Measurements from ENCODE around the gene CYP3A4. TPM values are rescaled to one million over a fixed set of nuclear protein-coding genes. Genes with fewer than 3 reads are reported as not detected.
"Not testable (repeated sequence)": the region's sequence is repeated elsewhere in the genome, so short reads cannot be mapped to it uniquely, and the experiment has no call there.

Gene CYP3A4
- total and polyA plus RNA-seq, 4 experiments from 2014 or later: not detected

- Mint-ChIP-seq H3K27me3 (peaks cover 4 to 5% of the 10 kb centered on the region in 2 donors), H3K27ac (no peak overlapping the region), H3K9me3 (peaks cover 0 to 2% (median 0%) of the 10 kb centered on the region in 8 donors), H3K4me3 (no peak overlapping the region), H3K4me1 (peaks cover 0 to 1% (median 0%) of the 10 kb centered on the region in 4 donors), H3K36me3 (no peaks in the 10 kb centered on the region)
- DNase-seq: no peak
- Histone ChIP-seq H3K27me3 (ENCODE audit: insufficient read depth, low read length) (no peaks in the 10 kb centered on the region), H3K27ac (ENCODE audit: low read depth, low read length) (no peak overlapping the region), H3K9me3 (ENCODE audit: control insufficient read depth in 1 of 2, low read length in 2 of 2) (no peaks in the 10 kb centered on the region), H3K4me3 (ENCODE audit: low read length in 2 of 2) (no peak overlapping the region), H3K4me1 (ENCODE audit: insufficient read depth, low read length) (no peaks in the 10 kb centered on the region), H3K36me3 (ENCODE audit: insufficient read depth, low read length) (no peaks in the 10 kb centered on the region)
- CTCF ChIA-PET (ENCODE audit: partially characterized antibody): no interaction called here
- POLR2A ChIA-PET (ENCODE audit: partially characterized antibody): no interaction called here
- intact Hi-C loops (cut with micrococcal nuclease): no loop called here
These were observed 7.8 kb upstream of the CYP3A4 start for GRCh38 chr7:99791667-99792369.

GRCh38 chr7:99791021-99791420 is 7.0 kb upstream of the CYP3A4 start:
- H3K36me3 Mint-ChIP-seq: no peaks in the 10 kb centered on the region
- CTCF ChIA-PET (ENCODE audit: partially characterized antibody): no interaction called here

GRCh38 chr7:99790407-99790806 is 6.4 kb upstream of the CYP3A4 start:
- Mint-ChIP-seq H3K4me1 (peaks cover 0 to 1% (median 0%) of the 10 kb centered on the region in 4 donors), H3K4me3 (no peak overlapping the region), H3K9me3 (no peaks in the 10 kb centered on the region), H3K36me3 (no peaks in the 10 kb centered on the region), H3K27ac (no peak overlapping the region), H3K27me3 (peaks cover 2 to 3% of the 10 kb centered on the region in 2 donors)
- ChIA-PET POLR2A (ENCODE audit: partially characterized antibody) (no interaction called here), CTCF (ENCODE audit: partially characterized antibody) (no interaction called here)
- Histone ChIP-seq H3K27ac (ENCODE audit: low read depth, low read length) (no peak overlapping the region), H3K27me3 (ENCODE audit: insufficient read depth, low read length) (no peaks in the 10 kb centered on the region), H3K4me3 (ENCODE audit: low read length in 2 of 2) (no peak overlapping the region), H3K4me1 (ENCODE audit: insufficient read depth, low read length) (no peaks in the 10 kb centered on the region), H3K36me3 (ENCODE audit: insufficient read depth, low read length) (no peaks in the 10 kb centered on the region), H3K9me3 (ENCODE audit: control insufficient read depth in 1 of 2, low read length in 2 of 2) (no peaks in the 10 kb centered on the region)
- no peak for DNase-seq
- intact Hi-C loops (cut with micrococcal nuclease): no loop called here

More at GRCh38 chr7:99791021-99791420, 7.0 kb upstream of the CYP3A4 start:
- Mint-ChIP-seq H3K4me3 (no peak overlapping the region), H3K9me3 (peaks cover 0 to 2% (median 0%) of the 10 kb centered on the region in 8 donors), H3K4me1 (peaks cover 0 to 1% (median 0%) of the 10 kb centered on the region in 4 donors), H3K27ac (no peak overlapping the region), H3K27me3 (peaks cover 4 to 5% of the 10 kb centered on the region in 2 donors)
- POLR2A ChIA-PET (ENCODE audit: partially characterized antibody): no interaction called here
- Histone ChIP-seq H3K27ac (ENCODE audit: low read depth, low read length) (no peak overlapping the region), H3K4me3 (ENCODE audit: low read length in 2 of 2) (no peak overlapping the region), H3K27me3 (ENCODE audit: insufficient read depth, low read length) (no peaks in the 10 kb centered on the region), H3K36me3 (ENCODE audit: insufficient read depth, low read length) (no peaks in the 10 kb centered on the region), H3K9me3 (ENCODE audit: control insufficient read depth in 1 of 2, low read length in 2 of 2) (no peaks in the 10 kb centered on the region), H3K4me1 (ENCODE audit: insufficient read depth, low read length) (no peaks in the 10 kb centered on the region)
- intact Hi-C loops (cut with micrococcal nuclease): no loop called here
- no peak for DNase-seq

GRCh38 chr7:99789441-99790070 is 5.6 kb upstream of the CYP3A4 start:
- no peaks in the 10 kb centered on the region for H3K4me1 ChIP-seq (ENCODE audit: insufficient read depth, low read length)
- H3K9me3 ChIP-seq (ENCODE audit: control insufficient read depth in 1 of 2, low read length in 2 of 2): no peaks in the 10 kb centered on the region
- no peak overlapping the region for H3K27ac ChIP-seq (ENCODE audit: low read depth, low read length)
- DNase-seq: no peak
- Mint-ChIP-seq H3K4me3 (no peak overlapping the region), H3K9me3 (no peaks in the 10 kb centered on the region), H3K36me3 (no peaks in the 10 kb centered on the region), H3K27ac (no peak overlapping the region), H3K27me3 (peaks cover 2% of the 10 kb centered on the region in 2 donors), H3K4me1 (peaks cover 0 to 1% (median 0%) of the 10 kb centered on the region in 4 donors)
- CTCF ChIA-PET (ENCODE audit: partially characterized antibody): no interaction called here
- H3K4me3 ChIP-seq (ENCODE audit: low read length in 2 of 2): no peak overlapping the region
- no peaks in the 10 kb centered on the region for H3K36me3 ChIP-seq (ENCODE audit: insufficient read depth, low read length)
- H3K27me3 ChIP-seq (ENCODE audit: insufficient read depth, low read length): no peaks in the 10 kb centered on the region
- intact Hi-C loops (cut with micrococcal nuclease): no loop called here
- POLR2A ChIA-PET (ENCODE audit: partially characterized antibody): no interaction called here

GRCh38 chr7:99788554-99788953 is 4.6 kb upstream of the CYP3A4 start:
- no peak for DNase-seq
- H3K4me1 Mint-ChIP-seq: peaks cover 0 to 1% (median 0%) of the 10 kb centered on the region in 4 donors
- Histone ChIP-seq H3K27me3 (ENCODE audit: insufficient read depth, low read length) (no peaks in the 10 kb centered on the region), H3K4me3 (ENCODE audit: low read length in 2 of 2) (no peak overlapping the region), H3K9me3 (ENCODE audit: control insufficient read depth in 1 of 2, low read length in 2 of 2) (no peaks in the 10 kb centered on the region), H3K4me1 (ENCODE audit: insufficient read depth, low read length) (no peaks in the 10 kb centered on the region), H3K36me3 (ENCODE audit: insufficient read depth, low read length) (no peaks in the 10 kb centered on the region), H3K27ac (ENCODE audit: low read depth, low read length) (no peak overlapping the region)
- H3K4me3 Mint-ChIP-seq: no peak overlapping the region
- peaks cover 0 to 2% (median 0%) of the 10 kb centered on the region in 8 donors for H3K9me3 Mint-ChIP-seq
- H3K27me3 Mint-ChIP-seq: peaks cover 0 to 9% of the 10 kb centered on the region in 2 donors
- H3K27ac Mint-ChIP-seq: no peak overlapping the region
- no peaks in the 10 kb centered on the region for H3K36me3 Mint-ChIP-seq
- CTCF ChIA-PET (ENCODE audit: partially characterized antibody): no interaction called here
- POLR2A ChIA-PET (ENCODE audit: partially characterized antibody): no interaction called here
- intact Hi-C loops (cut with micrococcal nuclease): no loop called here

GRCh38 chr7:99786726-99787335 is 2.8 kb upstream of the CYP3A4 start:
- DNase-seq: no peak

GRCh38 chr7:99785654-99786053 is 1.7 kb upstream of the CYP3A4 start:
- H3K36me3 Mint-ChIP-seq; POLR2A ChIA-PET (ENCODE audit: partially characterized antibody); H3K9me3 Mint-ChIP-seq; intact Hi-C loops (cut with micrococcal nuclease); H3K27me3 ChIP-seq (ENCODE audit: insufficient read depth, low read length); CTCF ChIA-PET (ENCODE audit: partially characterized antibody); H3K36me3 ChIP-seq (ENCODE audit: insufficient read depth, low read length); H3K27ac Mint-ChIP-seq; H3K4me1 Mint-ChIP-seq; H3K27ac ChIP-seq (ENCODE audit: low read depth, low read length); H3K4me3 Mint-ChIP-seq; H3K4me3 ChIP-seq (ENCODE audit: low read length in 2 of 2); H3K9me3 ChIP-seq (ENCODE audit: control insufficient read depth in 1 of 2, low read length in 2 of 2); DNase-seq; H3K4me1 ChIP-seq (ENCODE audit: insufficient read depth, low read length): not testable (repeated sequence)
- H3K27me3 Mint-ChIP-seq: peaks cover 2 to 15% of the 10 kb centered on the region in 2 donors

More at GRCh38 chr7:99786726-99787335, 2.8 kb upstream of the CYP3A4 start:
- Histone ChIP-seq H3K36me3 (ENCODE audit: insufficient read depth, low read length) (no peaks in the 10 kb centered on the region), H3K27ac (ENCODE audit: low read depth, low read length) (no peak overlapping the region), H3K27me3 (ENCODE audit: insufficient read depth, low read length) (no peaks in the 10 kb centered on the region), H3K4me3 (ENCODE audit: low read length in 2 of 2) (no peak overlapping the region), H3K9me3 (ENCODE audit: control insufficient read depth in 1 of 2, low read length in 2 of 2) (no peaks in the 10 kb centered on the region), H3K4me1 (ENCODE audit: insufficient read depth, low read length) (no peaks in the 10 kb centered on the region)
- Mint-ChIP-seq H3K4me3 (no peak overlapping the region), H3K36me3 (no peaks in the 10 kb centered on the region), H3K9me3 (peaks cover 0 to 2% (median 0%) of the 10 kb centered on the region in 8 donors), H3K27ac (no peak overlapping the region), H3K4me1 (peaks cover 0 to 1% (median 0%) of the 10 kb centered on the region in 4 donors), H3K27me3 (peaks cover 0 to 12% of the 10 kb centered on the region in 2 donors)
- POLR2A ChIA-PET (ENCODE audit: partially characterized antibody): no interaction called here
- intact Hi-C loops (cut with micrococcal nuclease): no loop called here
- CTCF ChIA-PET (ENCODE audit: partially characterized antibody): no interaction called here

Measured in CD4-positive, alpha-beta memory T cell (primary cell).